Heart right ventricle (tissue), 16 donors: ENCODE data around the gene KMT2E. TPM values are rescaled to one million over a fixed set of nuclear protein-coding genes. Genes with fewer than 3 reads are reported as not detected.
A peak's percentile ranks its signal among the peaks of the same experiment; 100 is the strongest.

Experiments used
- ATAC-seq, 8 donors: fragments of 200-7000 bp; cut with Tn5 transposase; one replicate each; pipeline ENCODE4 v1.9.1; 2020; ENCODE audit warnings: mild to moderate bottlenecking in 8 of 8, moderate library complexity in 8 of 8, moderate number of reproducible peaks in 1 of 8
- DNase-seq, 2 donors: peaks; one replicate each; pipeline ENCODE4 v3.0.0-alpha.2; 2020
- H3K27ac ChIP-seq, 10 donors: fragments of 200-600 bp; sonication (generic) in 2 of 10; one replicate each; pipeline versions ENCODE4 v1.5.0 to v1.8.0; 2020 to 2022; ENCODE audit warnings: mild to moderate bottlenecking in 3 of 10
- H3K27me3 ChIP-seq, 7 donors: fragments of 200-600 bp; one replicate each; pipeline ENCODE4 v1.8.0; 2021 to 2022; ENCODE audit warnings: mild to moderate bottlenecking in 2 of 7
- H3K36me3 ChIP-seq, 9 donors: fragments of 200-600 bp; sonication (generic) in 1 of 9; one replicate each; pipeline versions ENCODE4 v1.5.0 to v1.8.0; 2020 to 2022; ENCODE audit warnings: mild to moderate bottlenecking in 2 of 9
- H3K4me1 ChIP-seq, 9 donors: fragments of 200-600 bp; sonication (generic) in 1 of 9; one replicate each; pipeline versions ENCODE4 v1.5.0 to v1.8.0; 2020 to 2022; ENCODE audit warnings: mild to moderate bottlenecking in 4 of 9
- H3K4me3 ChIP-seq, 10 donors: fragments of 200-600 bp; sonication (generic) in 2 of 10; one replicate each; pipeline versions ENCODE4 v1.5.0 to v1.8.0; 2020 to 2022; ENCODE audit warnings: mild to moderate bottlenecking in 7 of 10, moderate library complexity in 2 of 10
- H3K9me3 ChIP-seq, 11 donors: fragments of 200-600 bp in 10 of 11; sonication (generic) in 2 of 11; one replicate each; pipeline versions ENCODE4 v1.5.0 to v1.8.0; 2013 to 2022; ENCODE audit warnings: mild to moderate bottlenecking in 2 of 11, control low read depth in 1 of 11, moderate library complexity in 1 of 11
- CTCF ChIP-seq, 9 donors: fragments of 200-600 bp; sonication (generic) in 2 of 9; IDR thresholded peaks; one replicate each; pipeline versions ENCODE4 v1.5.0 to v1.8.0; 2021 to 2022; ENCODE audit warnings: antibody characterized with exemption in 9 of 9, mild to moderate bottlenecking in 5 of 9, moderate library complexity in 1 of 9
- WGBS, 2 donors: extraction: QIAGEN DNeasy Blood & Tissue Kit; methylation state at CpG; one replicate each; pipeline ENCODE4 v1.1.7; 2013; ENCODE audit warnings: inconsistent platforms in 1 of 2; 5-methylcytosine and 5-hydroxymethylcytosine counted together
- intact Hi-C, 10 donors: fragments of 100-400 bp; cut with DNase I; formaldehyde crosslinking; loops; one replicate each; pipeline versions ENCODE4 v1.11.1 to v1.14.2; 2022
- polyA plus RNA-seq, 2 donors: library from polyadenylated mRNA; stranded (reverse); fragments of 200-250 nt; gene quantifications; one replicate each; pipeline ENCODE4 v1.2.3, GENCODE V29; 2013
- total RNA-seq, 10 donors: library from RNA; stranded (reverse); fragmentation: NEBNext Ultra II Directional in 3 of 10; extraction: Animal tissue kit (Norgen Biotek cat#: 25700) in 3 of 10; gene quantifications; one replicate each; pipeline versions ENCODE4 v1.2.1 to v1.2.4, GENCODE V29; 2021 to 2023
- donor health status: Arrhythmogenic right ventricular cardiomyopathy.
- donor health status: ischemic (EF 13 %, LVEDD 7.1; RV severe dilation, severe dysfunction).
- donor health status: healthy with polysubstance abuse.
- donor health status: DM: no; HTN: yes; CAD: no.
- donor health status: DM: no; HTN: no; CAD: no.
- donor health status: ischemic (EF 25% LVEDD 6.9; RV normal size, moderate dysfunction).
- donor health status: ischemic (EF 25% LVEDD 5.7; RV mildly dilated, moderate dysfunction).
- donor health status: healthy.
- donor health status: DM: yes; HTN: yes; CAD: no.
- donor health status: Ischemic cardiomyopathy.
- donor health status: ischemic (EF 35%, LVEDD 5.7; RV mildly dilated, moderate dysfunction).
- donor health status: nonischemic (EF 11% LVEDD 7.7; RV severe dilation, severe dysfunction).
- donor health status: DM: yes; HTN: yes; CAD: no.
- donor health status: PGD.
- donor health status: ischemic (EF 29% LVEDD 5.4; RV normal size, mild dysfunction).
- donor health status: nonischemic (EF 23%, LVEDD 6.1; RV moderate dilation, normal function).

The KMT2E gene
- total and polyA plus RNA-seq, 12 donors: 9.4 to 53.3 (median 46.2) TPM

DNA sequence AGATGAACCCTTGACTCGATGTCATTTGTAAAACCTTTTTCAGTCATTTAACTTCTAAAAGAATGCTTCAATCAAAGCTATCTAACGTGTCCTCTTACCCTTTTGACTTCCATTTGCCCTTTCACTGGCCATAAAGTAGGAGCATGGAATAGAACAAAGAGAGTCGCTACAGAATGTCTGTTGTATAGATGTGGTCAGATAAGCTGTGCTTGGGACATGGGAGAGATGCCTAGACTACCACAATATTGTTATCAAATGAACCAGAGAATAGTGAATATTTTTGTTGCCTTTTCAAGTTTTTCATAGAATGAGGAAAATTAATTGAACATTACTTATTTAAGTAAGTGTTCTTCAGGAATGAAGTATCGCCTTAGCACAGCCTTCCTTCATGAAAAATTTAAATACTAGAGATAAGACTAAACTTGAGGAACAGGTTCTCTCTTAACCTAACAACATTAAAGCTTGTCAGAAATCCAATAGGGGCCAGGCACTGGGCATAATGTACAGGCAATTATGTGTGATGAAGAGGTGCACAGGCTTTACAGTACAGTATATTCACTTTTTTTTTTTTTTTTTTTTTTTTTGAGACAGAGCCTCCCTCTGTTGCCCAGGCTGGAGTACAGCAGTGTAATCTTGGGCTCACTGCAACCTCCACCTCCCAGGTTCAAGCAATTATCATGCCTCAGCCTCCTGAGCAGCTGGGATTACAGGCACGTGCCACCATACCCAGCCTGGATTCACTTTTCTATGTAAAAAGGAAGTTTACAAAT is 7.5 kb upstream of the KMT2E start:
- Histone ChIP-seq H3K27me3 (no peaks in the 10 kb centered on the region), H3K9me3 (no peaks in the 10 kb centered on the region), H3K27ac (peak overlapping the region in 6 of 10 donors; percentile 1 to 68 (median 25)), H3K36me3 (peaks cover 0 to 53% (median 0%) of the 10 kb centered on the region in 9 donors), H3K4me1 (peaks cover 19 to 95% (median 86%) of the 10 kb centered on the region in 9 donors), H3K4me3 (no peak overlapping the region)
- ATAC-seq: no peak
- no peak for DNase-seq
- intact Hi-C loops: no loop called here
- WGBS, 2 donors: 52% methylated on average over 5 of the region's 5 CpGs
- no peak for TF ChIP-seq CTCF (IDR thresholded peaks at IDR 0.05)

- H3K27me3 ChIP-seq: no peaks in the 10 kb centered on the region
- H3K9me3 ChIP-seq: no peaks in the 10 kb centered on the region
- peaks cover 0 to 45% (median 0%) of the 10 kb centered on the region in 9 donors for H3K36me3 ChIP-seq
- H3K27ac ChIP-seq: peak overlapping the region in 5 of 10 donors; percentile 1 to 68 (median 14)
- intact Hi-C loops: no loop called here
- 90 to 91% methylated on average over 5 of the region's 5 CpGs for WGBS, 2 donors
- no peak for ATAC-seq
- H3K4me3 ChIP-seq: no peak overlapping the region
- TF ChIP-seq CTCF (IDR thresholded peaks at IDR 0.05): no peak
- DNase-seq: no peak
- peaks cover 19 to 88% (median 79%) of the 10 kb centered on the region in 9 donors for H3K4me1 ChIP-seq
These were observed 6.7 kb upstream of the KMT2E start for GRCh38 chr7:105007298-105007697.

DNA sequence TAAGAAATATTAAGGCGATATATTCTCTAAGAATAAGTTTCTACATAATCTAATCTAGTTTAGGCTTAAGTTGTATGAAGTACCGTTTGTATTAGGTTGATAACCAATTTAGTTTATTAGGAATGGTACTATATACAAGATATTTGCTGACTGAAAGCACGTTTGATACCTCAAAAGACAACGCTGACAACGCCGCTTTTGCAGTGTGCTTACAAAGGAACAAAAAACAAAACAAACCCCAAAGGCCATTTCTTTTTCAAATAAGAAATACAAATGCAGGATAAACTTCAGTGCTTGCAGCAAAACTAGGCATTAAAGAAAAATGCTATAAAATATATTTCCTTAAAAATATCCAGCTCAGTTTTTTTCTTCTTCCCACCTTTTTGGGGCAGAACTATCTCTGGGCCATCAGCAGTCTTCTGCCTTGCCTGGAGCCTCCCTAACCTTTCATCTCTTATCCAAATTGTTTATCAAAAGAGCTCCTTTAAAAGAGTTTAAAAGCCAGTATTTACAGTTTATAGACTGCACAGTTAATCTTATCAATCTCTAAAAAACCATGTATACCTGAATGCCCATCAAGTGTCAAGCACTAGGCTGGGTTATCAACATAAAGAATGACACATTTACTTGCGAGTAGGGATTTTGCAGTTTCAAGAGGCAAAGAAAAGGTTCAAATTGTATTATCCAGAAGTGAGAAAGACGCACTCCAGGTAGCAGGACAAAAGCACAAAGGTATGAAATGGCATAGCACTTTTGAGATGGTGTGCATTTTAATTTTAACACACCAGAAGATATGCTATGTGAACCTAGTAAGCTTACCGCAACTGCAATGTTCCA is 4.1 kb upstream of the KMT2E start:
- peaks cover 7 to 62% (median 53%) of the 10 kb centered on the region in 9 donors for H3K4me1 ChIP-seq
- 12 to 13% methylated on average over 9 of the region's 9 CpGs for WGBS, 2 donors
- peak overlapping the region; percentile 35 to 100 (median 100) for H3K27ac ChIP-seq
- intact Hi-C loops: loop anchor here in 5 of 10 donors (2.0 to 10.0 kb wide), 3 partner anchors 25 to 65 kb away; no protein-coding TSS in a partner anchor
- peak overlapping the region; percentile 64 to 92 (median 82) for H3K4me3 ChIP-seq
- DNase-seq (no peak), ATAC-seq (no peak)
- no peaks in the 10 kb centered on the region for H3K27me3 ChIP-seq
- no peak for TF ChIP-seq CTCF (IDR thresholded peaks at IDR 0.05)
- no peaks in the 10 kb centered on the region for H3K9me3 ChIP-seq
- H3K36me3 ChIP-seq: peaks cover 0 to 43% (median 0%) of the 10 kb centered on the region in 9 donors

- no peaks in the 10 kb centered on the region for H3K9me3 ChIP-seq
- H3K27me3 ChIP-seq: no peaks in the 10 kb centered on the region
- peak overlapping the region; percentile 64 to 92 (median 82) for H3K4me3 ChIP-seq
- TF ChIP-seq CTCF (IDR thresholded peaks at IDR 0.05): no peak
- 3 to 7% methylated on average over 5 of the region's 5 CpGs for WGBS, 2 donors
- DNase-seq (no peak), ATAC-seq (no peak)
- H3K27ac ChIP-seq: peak overlapping the region; percentile 93 to 100 (median 100)
- intact Hi-C loops: loop anchor here in 5 of 10 donors (1.0 to 10.0 kb wide), 4 partner anchors 26 to 66 kb away; no protein-coding TSS in a partner anchor
- H3K36me3 ChIP-seq: peaks cover 0 to 38% (median 0%) of the 10 kb centered on the region in 9 donors
- peaks cover 7 to 55% (median 47%) of the 10 kb centered on the region in 9 donors for H3K4me1 ChIP-seq
These were observed 3.4 kb upstream of the KMT2E start for GRCh38 chr7:105010504-105011130.
